Lower leg skin (tissue), 3 donors: Measurements from ENCODE around the gene MRPL55.

Source experiments
- CTCF ChIP-seq, 3 donors: fragments of 450-650 bp; IDR thresholded peaks; one replicate each; pipeline ENCODE4 v1.5.1; 2016; ENCODE audit warnings: antibody characterized with exemption in 3 of 3, mild to moderate bottlenecking in 3 of 3, moderate library complexity in 2 of 3
- POLR2A ChIP-seq, 2 donors: fragments of 450-650 bp; IDR thresholded peaks; one replicate each; pipeline ENCODE4 v1.6.1; 2016 to 2017; ENCODE audit warnings: antibody characterized with exemption in 2 of 2, mild to moderate bottlenecking in 1 of 2, moderate library complexity in 1 of 2

GRCh38 chr1:228059634-228060457, 49.3 kb downstream of the MRPL55 start:
- TF ChIP-seq POLR2A (IDR thresholded peaks at IDR 0.05), result no peak
- no peak for TF ChIP-seq CTCF (IDR thresholded peaks at IDR 0.05)
